ENCODE results near the gene CLMP.
A peak's percentile ranks its signal among the peaks of the same experiment; 100 is the strongest.

- TF ChIP-seq CTCF (IDR thresholded peaks at IDR 0.05; ENCODE audit: extremely low read depth in 1 of 2, insufficient read depth in 1 of 2, low read depth in 1 of 2, low read length in 2 of 2) (no peak), POLR2AphosphoS5 (IDR thresholded peaks at IDR 0.05; ENCODE audit: insufficient read depth, low read depth, low read length) (peak; percentile 32), EZH2 (IDR thresholded peaks at IDR 0.05; ENCODE audit: borderline replicate concordance, low read depth, low read length, severe bottlenecking) (no peak)
These were observed 139.7 kb downstream of the CLMP start for GRCh38 chr11:123055191-123055901.
